Measurements from ENCODE around the gene FBLIM1. TPM values are rescaled to one million over a fixed set of nuclear protein-coding genes. Genes with fewer than 3 reads are reported as not detected.

Gene FBLIM1, protein sequence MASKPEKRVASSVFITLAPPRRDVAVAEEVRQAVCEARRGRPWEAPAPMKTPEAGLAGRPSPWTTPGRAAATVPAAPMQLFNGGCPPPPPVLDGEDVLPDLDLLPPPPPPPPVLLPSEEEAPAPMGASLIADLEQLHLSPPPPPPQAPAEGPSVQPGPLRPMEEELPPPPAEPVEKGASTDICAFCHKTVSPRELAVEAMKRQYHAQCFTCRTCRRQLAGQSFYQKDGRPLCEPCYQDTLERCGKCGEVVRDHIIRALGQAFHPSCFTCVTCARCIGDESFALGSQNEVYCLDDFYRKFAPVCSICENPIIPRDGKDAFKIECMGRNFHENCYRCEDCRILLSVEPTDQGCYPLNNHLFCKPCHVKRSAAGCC
- total RNA-seq (100 to 1,000 TPM in 1 of 9 donors, 10 to 100 TPM in 8; 49.3 to 103 (median 73.8) TPM), polyA plus RNA-seq (10 to 100 TPM; 31.6 to 58.4 TPM)
- long read RNA-seq, donor 1, transcript FBLIM1-202 (9 exons, 3,695 nt) = major isoform, 24 of 112 reads
- long read RNA-seq, donor 1, partial matches to known transcripts = 62 of 112 reads
- long read RNA-seq, donor 1, other reads (novel, unspliced or antisense) = 25 of 112 reads
- long read RNA-seq, donor 2, transcript FBLIM1-202 (9 exons, 3,695 nt) = major isoform, 46 of 136 reads
- long read RNA-seq, donor 2, partial matches to known transcripts = 14 of 136 reads
- long read RNA-seq, donor 2, other reads (novel, unspliced or antisense) = 75 of 136 reads
- long read RNA-seq, donor 3, transcript FBLIM1-202 (9 exons, 3,695 nt) = major isoform, 24 of 79 reads
- long read RNA-seq, donor 3, partial matches to known transcripts = 22 of 79 reads
- long read RNA-seq, donor 3, other reads (novel, unspliced or antisense) = 33 of 79 reads

DNA sequence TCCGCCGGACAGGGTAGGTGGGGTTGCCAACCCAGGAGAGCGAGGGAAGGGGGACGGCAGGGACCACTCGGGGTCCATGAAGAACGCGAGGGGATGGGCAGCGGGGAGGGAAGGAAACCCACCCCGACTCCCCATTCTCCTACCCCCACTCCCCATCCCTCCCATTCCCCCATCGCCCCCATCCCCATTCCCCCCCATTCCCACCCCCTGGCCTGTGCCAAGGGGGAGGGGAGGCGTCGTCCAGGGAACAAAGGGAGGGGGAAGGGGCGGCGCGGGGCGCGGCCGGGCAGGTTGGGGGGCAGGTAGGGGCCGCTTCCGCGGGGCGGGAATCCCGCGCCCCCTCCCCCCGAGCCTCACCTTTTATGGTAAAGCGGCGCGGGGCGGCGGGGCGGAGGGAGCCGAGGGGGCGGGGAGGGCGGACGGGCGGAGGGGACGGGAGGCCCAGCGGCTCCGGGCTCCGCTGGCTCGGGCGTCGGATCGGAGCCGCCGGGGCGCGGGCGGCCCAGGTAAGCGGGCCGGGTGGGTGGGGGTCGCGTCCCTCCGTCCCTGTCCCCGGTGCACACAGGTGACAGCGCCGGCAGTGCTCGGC lies at the start of gene FBLIM1:
FBLIM1 (plus strand) TSS at position 453 of the 589 bp plus-strand sequence. CDS start 6,189 bp downstream, outside the sequence.
- H3K9me3 ChIP-seq = no peaks in the 10 kb centered on the region
- H3K4me1 ChIP-seq = peaks cover 0 to 62% (median 42%) of the 10 kb centered on the region in 12 donors
- TF ChIP-seq POLR2A (IDR thresholded peaks at IDR 0.05) = no peak
- TF ChIP-seq, protein P1, sequence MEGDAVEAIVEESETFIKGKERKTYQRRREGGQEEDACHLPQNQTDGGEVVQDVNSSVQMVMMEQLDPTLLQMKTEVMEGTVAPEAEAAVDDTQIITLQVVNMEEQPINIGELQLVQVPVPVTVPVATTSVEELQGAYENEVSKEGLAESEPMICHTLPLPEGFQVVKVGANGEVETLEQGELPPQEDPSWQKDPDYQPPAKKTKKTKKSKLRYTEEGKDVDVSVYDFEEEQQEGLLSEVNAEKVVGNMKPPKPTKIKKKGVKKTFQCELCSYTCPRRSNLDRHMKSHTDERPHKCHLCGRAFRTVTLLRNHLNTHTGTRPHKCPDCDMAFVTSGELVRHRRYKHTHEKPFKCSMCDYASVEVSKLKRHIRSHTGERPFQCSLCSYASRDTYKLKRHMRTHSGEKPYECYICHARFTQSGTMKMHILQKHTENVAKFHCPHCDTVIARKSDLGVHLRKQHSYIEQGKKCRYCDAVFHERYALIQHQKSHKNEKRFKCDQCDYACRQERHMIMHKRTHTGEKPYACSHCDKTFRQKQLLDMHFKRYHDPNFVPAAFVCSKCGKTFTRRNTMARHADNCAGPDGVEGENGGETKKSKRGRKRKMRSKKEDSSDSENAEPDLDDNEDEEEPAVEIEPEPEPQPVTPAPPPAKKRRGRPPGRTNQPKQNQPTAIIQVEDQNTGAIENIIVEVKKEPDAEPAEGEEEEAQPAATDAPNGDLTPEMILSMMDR (IDR thresholded peaks at IDR 0.05) = no peak
- peak in 1 of 5 donors; percentile 50 for DNase-seq
- peak in 2 of 4 donors; percentile 23 to 36 for ATAC-seq
- WGBS, 4 donors = 3 to 23% (median 9%) methylated on average over 10 to 57 of the region's 58 CpGs
- H3K27me3 ChIP-seq = peaks cover 0 to 56% (median 3%) of the 10 kb centered on the region in 9 donors
- H3K36me3 ChIP-seq = no peaks in the 10 kb centered on the region
- intact Hi-C loops (cut with DNase I) = loop anchor here in 2 of 10 donors (2.0 to 10.0 kb wide), 2 partner anchors 20 to 164 kb away; no protein-coding TSS in a partner anchor
- peak within 1 kb of the TSS; percentile 66 to 95 (median 72) for H3K4me3 ChIP-seq
- H3K27ac ChIP-seq = peak within 1 kb of the TSS; percentile 65 to 87 (median 82)

DNA sequence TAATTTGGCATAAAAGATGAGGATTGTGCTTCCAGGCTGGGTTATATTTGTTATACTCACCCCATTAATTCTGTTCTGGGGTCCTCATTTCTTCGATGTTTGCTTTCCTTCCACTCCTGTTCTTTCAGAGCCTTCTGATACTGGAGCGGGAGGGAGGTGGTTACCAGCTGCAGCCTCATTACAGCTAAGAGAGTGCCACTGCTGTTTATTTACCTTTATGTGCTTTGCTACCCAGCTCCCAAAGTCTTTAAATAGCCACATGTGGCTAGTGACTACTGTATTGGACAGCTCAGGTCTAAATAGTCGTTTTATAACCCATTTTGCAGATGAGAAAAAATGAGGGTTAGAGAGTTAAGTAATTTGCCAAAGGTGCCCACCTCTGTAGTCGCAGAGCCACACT lies 49.4 kb upstream of the FBLIM1 start:
- no peaks in the 10 kb centered on the region for H3K27me3 ChIP-seq
- TF ChIP-seq POLR2A (IDR thresholded peaks at IDR 0.05) = no peak
- TF ChIP-seq, protein P1 (IDR thresholded peaks at IDR 0.05) = no peak
- H3K36me3 ChIP-seq = peaks cover 0 to 19% (median 3%) of the 10 kb centered on the region in 9 donors
- WGBS, 4 donors = 88 to 94% (median 94%) methylated on average over 4 of the region's 4 CpGs
- H3K9me3 ChIP-seq = no peaks in the 10 kb centered on the region
- H3K4me3 ChIP-seq = no peak overlapping the region
- peak overlapping the region in 3 of 12 donors; percentile 20 to 60 (median 30) for H3K27ac ChIP-seq
- DNase-seq (no peak), ATAC-seq (no peak)
- H3K4me1 ChIP-seq = peaks cover 0 to 85% (median 45%) of the 10 kb centered on the region in 12 donors
- intact Hi-C loops (cut with DNase I) = no loop called here

DNA sequence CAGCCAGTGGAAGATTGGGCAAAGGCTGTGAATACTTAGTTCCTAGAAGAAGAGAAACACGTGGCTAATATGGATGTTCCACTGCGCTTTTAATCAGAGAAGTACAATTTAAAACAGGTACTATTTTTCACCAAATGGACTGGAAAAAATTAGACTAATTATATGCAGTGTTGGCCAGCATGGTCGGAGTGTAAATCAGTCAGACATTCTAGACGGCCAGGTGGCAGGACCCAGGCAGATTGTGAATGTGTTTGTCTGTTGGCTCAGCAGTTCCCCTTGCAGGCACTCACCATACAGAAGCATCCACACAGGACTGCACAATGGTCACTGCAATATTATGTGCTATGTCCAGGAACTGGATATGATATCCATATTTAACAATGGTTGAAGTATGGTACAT lies 46.4 kb upstream of the FBLIM1 start:
- Histone ChIP-seq H3K4me1 (peaks cover 6 to 85% (median 42%) of the 10 kb centered on the region in 12 donors), H3K9me3 (no peaks in the 10 kb centered on the region), H3K4me3 (no peak overlapping the region), H3K27me3 (no peaks in the 10 kb centered on the region), H3K36me3 (peaks cover 0 to 17% (median 13%) of the 10 kb centered on the region in 9 donors), H3K27ac (peak overlapping the region in 5 of 12 donors; percentile 20 to 83 (median 67))
- DNase-seq (no peak), ATAC-seq (no peak)
- TF ChIP-seq POLR2A (IDR thresholded peaks at IDR 0.05) = no peak
- TF ChIP-seq, protein P1 (IDR thresholded peaks at IDR 0.05) = no peak
- 55 to 75% (median 66%) methylated on average over 4 of the region's 4 CpGs for WGBS, 4 donors
- intact Hi-C loops (cut with DNase I) = no loop called here
